ENCODE data around the gene TRAF1.
A peak's percentile ranks its signal among the peaks of the same experiment; 100 is the strongest.

Gene TRAF1

DNA sequence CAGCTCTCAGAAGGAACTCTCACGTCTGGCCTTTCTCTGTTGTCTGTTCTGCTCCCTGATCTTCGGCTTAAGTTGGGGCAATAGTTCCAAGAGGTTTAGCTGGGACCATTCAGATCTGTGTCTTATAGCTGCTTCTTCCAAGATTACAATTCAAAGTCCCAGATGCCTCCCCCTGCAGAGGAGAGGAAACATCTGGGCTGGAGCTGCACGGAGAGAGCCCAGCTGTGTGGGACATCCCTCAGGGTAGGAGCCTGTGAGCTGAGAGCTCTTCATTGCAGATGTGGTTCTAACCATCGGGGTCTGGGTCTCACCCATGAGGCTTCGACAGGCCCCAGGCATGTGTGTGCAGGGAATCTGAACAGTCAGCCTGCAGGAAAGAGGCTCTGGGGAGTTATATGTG lies 40.6 kb downstream of the TRAF1 start:
- DNase-seq = no peak

- no peak for DNase-seq
These were observed 41.1 kb downstream of the TRAF1 start for GRCh38 chr9:120885457-120885856.

DNA sequence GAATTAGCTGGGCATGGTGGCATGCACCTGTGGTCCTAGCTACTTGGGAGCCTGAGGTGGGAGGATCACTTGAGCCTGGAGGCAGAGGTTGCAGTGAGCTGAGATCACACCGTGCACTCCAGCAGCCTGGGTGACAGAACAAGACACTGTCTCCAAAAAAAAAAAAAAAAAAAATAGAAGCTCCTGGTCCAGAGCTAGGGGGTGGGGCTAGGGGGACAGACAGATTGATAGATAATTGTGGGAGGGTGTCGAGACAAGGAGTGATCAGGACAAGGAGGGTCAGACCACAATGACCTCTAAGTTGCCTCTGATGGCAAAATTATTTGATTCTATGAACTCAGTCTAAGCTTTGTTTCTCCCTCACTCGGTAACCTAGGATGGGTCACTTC lies 43.0 kb downstream of the TRAF1 start:
- no peak for DNase-seq

DNA sequence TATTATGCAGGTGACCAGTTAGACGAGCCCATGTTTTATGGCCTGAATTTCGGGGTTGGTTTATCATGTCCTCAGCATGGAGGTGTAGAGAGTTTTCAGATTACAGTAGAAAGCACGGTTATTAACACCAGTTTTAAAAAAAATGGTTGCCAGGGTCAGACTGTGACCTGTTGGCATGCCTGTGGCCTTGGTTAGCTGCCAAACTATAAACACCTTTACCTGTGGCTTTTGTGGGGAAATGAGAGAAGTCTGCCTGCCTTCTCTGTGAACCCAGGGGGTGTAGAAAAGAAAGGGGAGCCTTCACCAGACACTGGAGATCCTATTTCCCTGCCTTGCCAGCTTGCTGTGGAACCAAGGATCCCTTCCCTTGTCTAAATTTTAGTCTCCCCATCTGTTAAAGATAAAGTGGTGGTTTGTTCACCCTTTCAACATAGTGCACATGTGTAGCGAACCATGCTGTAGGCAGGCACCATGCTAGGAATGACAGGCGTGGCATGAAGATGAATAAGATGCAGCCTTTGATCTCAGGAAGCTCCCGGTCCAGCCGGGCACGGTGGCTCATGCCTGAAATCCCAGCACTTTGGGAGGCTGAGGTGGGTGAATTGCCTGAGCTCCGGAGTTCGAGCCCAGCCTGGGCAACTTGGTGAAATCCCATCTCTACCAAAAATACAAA lies 43.5 kb downstream of the TRAF1 start:
- no peak for DNase-seq

GRCh38 chr9:120879446-120879845 lies 47.1 kb downstream of the TRAF1 start:
- no peak for DNase-seq

DNA sequence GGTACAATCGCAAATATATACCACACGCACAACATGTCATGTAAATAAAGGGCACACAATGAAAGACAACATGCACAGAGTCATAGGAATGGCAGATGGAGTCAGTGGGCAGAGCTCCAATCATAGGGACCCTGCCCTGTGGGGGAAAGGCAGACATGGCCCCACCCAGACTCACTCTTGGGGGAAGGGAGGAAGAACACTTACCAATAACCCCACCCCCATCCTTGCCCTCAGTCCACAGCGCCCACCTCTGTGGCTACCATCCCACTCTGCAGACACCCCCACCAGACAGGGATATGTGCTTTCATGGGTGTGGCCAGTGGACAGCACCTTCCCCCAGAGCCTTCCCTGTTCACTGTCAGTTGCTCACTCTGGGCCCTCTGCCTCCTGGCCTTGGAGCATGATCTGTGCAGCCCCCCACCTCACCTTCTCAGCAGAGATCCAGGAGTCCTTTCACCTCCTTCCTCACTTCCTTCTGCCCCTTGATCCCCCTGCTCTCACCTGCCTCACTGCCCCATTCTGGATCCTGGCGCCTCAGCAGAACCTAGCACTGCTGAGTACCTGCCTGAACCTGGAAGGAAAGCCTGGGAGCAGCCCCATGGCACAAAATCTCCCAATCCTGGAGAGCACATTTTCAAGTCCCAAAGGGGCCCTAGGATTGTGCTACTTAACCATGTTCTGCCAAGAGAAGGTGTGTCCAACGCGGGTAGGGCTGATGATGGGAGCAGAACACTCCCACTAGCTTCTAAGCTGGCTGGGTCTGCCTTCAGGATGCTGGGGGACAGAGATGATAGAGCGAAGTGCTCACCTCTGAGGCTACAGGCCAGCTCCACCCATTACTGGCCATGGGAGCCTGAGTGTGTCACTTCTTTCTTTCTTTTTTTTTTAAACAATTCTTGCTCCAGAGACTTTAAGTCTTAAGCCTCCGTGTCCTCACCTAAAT lies 48.1 kb downstream of the TRAF1 start:
- DNase-seq = no peak

- peak; percentile 86 for DNase-seq
These were observed 49.1 kb downstream of the TRAF1 start for GRCh38 chr9:120877276-120878034.

DNA sequence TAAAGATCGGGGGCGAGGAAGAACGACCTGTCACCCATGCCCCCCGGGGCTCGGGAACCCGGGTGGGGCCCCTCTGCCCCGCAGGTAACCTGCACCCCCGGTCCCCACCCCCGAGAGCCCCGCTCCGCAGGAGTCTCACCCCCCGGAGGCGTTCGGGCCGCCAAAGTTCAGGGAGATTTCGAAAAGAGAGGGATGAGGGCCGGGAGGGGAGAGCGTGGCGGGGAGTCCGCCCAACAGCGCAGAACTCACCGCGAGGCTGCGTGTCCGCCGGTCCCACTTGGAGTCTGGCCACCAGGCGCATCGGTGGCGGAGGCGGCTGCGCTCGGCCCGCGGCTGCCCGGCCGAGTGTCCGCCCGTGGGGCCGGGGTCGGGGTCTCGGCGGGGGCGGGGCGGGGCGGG lies 49.8 kb downstream of the TRAF1 start, which contains the start of gene PHF19:
Gene PHF19 (minus strand): TSS at position 347 of the 399 bp plus-strand sequence. CDS start 2,447 bp downstream, outside the sequence.
- peak; percentile 85 for DNase-seq

GRCh38 chr9:120875954-120876841 lies 50.4 kb downstream of the TRAF1 start:
- peak; percentile 93 for DNase-seq

DNA sequence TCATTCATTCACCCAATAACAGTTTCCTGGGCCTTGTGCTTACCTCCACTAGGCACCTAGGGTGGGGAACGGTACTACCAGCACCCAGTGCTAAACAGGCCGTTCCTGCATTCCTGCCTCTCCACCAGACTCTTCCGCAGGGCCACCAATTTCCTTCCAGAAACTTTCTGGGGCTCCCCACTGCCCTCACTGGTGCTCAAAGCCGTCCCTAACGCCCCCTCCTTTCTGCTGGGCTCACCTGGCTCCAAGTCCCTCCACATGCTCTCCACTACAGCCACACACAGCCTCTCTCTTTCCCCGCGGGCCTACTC lies 51.0 kb downstream of the TRAF1 start:
- DNase-seq = no peak

- DNase-seq = no peak
These were observed 51.4 kb downstream of the TRAF1 start for GRCh38 chr9:120875195-120875565.

GRCh38 chr9:120874226-120875194 lies 52.1 kb downstream of the TRAF1 start:
- DNase-seq = no peak

DNA sequence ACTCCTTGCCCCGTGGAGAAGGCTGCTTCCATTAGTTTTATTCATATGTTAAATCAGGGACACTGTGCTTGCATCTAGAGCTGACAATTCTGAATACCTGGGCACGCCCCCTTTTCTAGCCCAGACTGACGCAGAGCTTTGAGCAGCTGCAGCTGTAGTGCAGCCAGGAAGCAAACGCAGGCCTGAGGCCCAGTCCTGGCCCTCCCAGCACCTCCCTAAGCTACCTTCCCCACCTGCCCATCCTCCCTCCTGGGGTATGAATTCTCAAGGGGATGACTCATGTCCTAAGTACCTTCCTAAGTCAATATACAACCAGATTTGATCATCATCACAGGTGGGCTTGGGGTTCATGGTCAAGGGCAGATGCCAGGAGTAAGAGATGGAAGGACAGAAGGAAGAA lies 53.1 kb downstream of the TRAF1 start:
- no peak for DNase-seq

DNA sequence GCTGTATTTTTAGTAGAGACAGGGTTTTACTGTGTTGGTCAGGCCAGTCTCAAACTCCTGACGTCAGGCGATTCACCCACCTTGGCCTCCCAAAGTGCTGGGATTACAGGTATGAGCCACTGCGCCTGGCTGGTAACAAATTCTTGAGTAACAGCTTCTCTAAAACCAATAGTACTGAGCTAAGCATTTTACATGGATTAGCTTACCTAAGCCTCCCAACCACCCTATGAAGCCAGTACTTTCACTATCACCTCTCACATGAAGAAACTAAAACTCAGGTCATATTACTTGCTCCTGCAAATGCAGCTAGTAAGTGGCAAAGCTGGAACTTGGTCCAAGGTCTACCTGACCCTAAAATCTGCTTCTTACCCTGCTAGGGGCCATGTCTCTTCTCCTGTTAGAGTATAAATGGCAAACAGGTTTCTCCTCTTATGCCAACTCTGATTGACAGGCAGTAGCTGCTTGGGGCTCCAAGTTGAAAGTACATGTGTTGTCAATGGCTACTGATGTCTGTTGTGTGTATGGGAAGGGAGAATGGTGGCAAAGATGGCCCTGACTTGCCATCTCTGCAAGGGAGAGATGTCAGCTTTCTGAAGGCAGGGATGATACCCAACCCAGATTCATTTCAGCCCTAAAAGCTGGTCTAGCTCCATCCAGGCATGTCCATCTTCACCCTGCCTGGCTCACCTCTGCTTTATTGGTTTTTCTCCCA lies 53.6 kb downstream of the TRAF1 start:
- no peak for DNase-seq

- DNase-seq = no peak
These were observed 56.4 kb downstream of the TRAF1 start for GRCh38 chr9:120870206-120870605.

DNA sequence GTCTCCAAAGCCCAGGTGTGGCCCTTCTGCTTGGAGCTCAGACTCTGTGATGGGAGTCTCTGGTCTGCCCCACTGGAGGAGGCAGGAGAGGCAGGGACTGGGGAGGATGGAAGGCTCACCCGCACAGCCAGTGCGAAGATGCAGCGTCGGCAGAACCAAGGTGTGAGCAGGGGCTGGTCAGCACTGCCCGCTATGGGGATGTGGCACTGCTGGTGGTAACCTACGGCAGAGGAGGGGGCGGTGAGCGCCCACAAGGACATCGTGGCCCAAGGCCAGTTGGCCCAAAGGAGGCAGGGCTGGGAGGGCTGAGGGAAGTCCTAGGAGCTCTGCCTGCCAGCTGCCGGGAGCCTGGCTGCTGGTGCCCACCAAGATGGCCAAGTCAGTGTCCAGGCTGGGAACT lies 56.9 kb downstream of the TRAF1 start:
- DNase-seq = no peak

GRCh38 chr9:120869360-120869687 lies 57.3 kb downstream of the TRAF1 start:
- DNase-seq = no peak

DNA sequence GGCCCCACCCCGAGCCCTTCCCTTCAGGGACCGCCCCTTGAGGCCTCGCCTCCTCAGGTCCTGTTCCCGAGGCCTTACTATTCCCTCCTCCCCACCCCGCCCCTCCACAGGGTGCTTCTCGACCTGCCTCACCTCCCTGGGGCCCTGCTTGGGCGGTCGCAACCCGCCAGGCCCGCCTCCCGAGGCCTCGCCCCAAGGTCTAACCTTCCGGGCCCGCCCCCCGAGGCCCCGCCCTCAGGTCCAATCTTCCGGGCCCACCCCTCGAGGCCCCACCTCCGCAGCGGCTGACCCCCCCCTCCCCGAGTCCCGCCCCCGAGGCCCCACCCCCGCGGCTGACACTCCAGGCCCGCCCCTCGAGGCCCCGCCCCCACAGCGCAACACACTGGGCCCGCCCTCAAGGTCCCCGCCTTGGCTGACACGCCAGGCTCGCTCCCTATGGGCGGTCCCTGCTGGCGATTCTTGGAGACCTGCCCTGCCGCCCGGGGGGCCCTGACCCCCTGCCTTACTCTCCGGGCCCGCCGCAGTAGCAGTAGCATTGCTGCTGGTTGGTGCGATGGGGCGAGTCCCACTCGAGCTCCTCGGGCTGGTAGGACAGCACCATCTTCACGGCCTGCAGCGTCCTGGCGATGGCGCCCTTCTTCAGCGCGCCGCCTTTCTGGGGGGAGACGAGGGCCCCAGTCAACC lies 57.8 kb downstream of the TRAF1 start:
- peak; percentile 99 for DNase-seq

- no peak for DNase-seq
These were observed 58.3 kb downstream of the TRAF1 start for GRCh38 chr9:120868339-120868675.

GRCh38 chr9:120867676-120868338 lies 58.8 kb downstream of the TRAF1 start:
- DNase-seq = no peak
